ENCODE measurements around the gene PTPN22.
A peak's percentile ranks its signal among the peaks of the same experiment; 100 is the strongest.

Gene PTPN22

GRCh38 chr1:113793878-113794834, 77.4 kb downstream of the PTPN22 start:
- DNase-seq = no peak

GRCh38 chr1:113792986-113793385, 78.5 kb downstream of the PTPN22 start:
- DNase-seq = no peak

- DNase-seq = peak in 1 of 2 donors; percentile 29
These were observed 79.0 kb downstream of the PTPN22 start for GRCh38 chr1:113792471-113792870.

DNA sequence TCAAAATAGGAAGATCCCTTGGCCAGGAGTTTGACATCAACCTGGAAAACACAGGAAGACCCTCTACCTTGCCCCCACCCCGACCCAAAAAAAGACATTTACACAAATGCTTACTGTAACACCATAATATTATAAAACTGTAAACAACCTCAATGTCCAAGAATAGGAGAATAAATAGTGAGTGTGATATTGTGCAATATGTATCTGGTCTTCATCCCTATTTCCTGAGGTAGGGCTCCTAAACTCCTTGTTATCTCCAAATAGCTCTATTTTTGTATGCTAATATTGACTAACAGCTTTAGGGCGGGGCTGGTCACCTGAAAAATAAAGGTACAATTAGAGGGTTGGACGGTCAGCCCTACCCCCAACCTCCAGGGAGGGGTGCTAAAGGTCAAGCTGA, 82.7 kb downstream of the PTPN22 start:
- DNase-seq = no peak

DNA sequence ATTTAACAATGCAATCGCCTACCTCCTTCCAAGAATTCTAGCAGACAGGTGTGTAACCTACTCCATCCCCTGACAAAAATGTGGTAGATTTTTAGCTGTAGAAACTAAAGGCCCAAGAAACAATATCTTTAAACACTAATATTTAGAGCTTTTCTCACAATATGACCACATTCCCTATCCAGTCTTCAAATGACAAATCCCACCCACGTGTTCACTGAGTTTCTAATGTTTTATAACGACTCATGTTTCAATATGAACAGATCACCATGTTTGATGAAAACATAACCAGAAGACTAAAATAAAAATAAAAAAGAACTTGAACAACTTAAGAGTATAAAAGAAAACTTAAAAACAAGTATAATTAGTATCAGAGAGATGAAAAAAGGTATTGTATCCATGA, 83.8 kb downstream of the PTPN22 start:
- no peak for DNase-seq

GRCh38 chr1:113786069-113786468, 85.4 kb downstream of the PTPN22 start:
- no peak for DNase-seq

DNA sequence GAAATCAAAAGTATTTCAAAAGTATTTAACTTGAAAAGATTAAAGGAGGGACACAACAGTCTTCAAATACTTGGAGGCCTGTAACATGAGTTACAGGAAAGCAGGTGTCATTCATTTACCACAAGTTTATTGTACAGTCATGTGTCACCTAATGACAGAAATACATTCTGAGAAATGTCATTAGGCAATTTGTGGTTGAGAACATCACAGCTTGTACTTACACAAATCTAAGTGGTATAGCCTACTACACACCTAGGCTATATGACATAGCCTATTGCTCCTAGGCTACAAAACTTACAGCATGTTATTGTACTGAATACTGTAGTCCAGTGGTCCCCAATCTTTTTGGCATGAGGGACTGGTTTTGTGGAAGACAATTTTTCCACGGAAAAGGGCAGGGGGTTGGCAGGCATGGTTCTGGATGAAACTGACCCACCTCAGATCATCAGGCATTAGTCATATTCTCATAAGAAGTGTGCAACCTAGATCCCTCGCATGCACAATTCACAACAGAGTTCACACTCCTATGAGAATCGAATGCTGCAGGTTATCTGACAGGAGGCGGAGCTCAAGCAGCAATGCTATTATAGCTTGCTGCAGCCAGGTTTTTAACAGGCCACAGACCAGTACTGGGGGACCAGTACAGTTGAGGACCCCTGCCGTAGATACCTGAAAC, 87.3 kb downstream of the PTPN22 start:
- peak in 1 of 2 donors; percentile 36 for DNase-seq

DNA sequence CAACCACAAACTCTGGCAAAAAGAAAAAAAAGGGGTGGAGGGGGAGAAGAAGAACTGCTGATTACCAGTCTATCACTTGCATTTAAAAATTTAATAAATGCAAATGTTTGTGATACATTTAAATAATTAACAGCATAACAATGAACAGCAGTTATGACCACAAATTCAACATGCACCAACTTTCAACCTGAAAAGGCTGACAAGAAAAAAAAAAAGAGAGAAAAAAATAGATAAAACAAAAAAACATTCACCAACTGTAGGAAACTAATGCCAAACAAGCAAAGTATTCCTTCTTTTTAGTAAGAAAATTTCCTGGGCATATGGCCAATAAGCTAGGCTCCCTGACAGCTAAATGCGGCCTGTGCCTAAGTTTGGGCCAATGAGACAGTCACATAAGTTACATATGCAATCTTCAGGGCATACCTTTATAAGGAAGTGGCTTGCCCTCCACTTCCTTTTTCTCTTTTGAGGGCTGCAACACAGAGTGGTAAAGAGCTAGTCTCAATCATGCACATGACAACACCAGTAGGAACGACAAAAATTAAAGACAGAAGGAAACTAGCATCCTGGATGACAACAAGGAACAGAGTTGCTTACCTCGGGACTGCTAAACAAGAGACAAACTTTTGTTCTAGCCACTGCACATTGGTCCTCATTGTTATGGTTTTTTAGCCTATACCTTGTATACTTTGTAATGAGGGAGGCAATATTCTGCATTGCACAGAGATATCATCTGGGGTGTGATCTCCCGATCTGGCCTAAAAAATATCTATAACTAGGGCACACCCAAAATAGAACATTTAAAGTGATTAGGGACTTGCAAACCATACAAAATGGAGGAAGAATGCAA, 88.0 kb downstream of the PTPN22 start:
- DNase-seq = peak; percentile 50 to 73

GRCh38 chr1:113782406-113782805, 89.1 kb downstream of the PTPN22 start:
- no peak for DNase-seq

DNA sequence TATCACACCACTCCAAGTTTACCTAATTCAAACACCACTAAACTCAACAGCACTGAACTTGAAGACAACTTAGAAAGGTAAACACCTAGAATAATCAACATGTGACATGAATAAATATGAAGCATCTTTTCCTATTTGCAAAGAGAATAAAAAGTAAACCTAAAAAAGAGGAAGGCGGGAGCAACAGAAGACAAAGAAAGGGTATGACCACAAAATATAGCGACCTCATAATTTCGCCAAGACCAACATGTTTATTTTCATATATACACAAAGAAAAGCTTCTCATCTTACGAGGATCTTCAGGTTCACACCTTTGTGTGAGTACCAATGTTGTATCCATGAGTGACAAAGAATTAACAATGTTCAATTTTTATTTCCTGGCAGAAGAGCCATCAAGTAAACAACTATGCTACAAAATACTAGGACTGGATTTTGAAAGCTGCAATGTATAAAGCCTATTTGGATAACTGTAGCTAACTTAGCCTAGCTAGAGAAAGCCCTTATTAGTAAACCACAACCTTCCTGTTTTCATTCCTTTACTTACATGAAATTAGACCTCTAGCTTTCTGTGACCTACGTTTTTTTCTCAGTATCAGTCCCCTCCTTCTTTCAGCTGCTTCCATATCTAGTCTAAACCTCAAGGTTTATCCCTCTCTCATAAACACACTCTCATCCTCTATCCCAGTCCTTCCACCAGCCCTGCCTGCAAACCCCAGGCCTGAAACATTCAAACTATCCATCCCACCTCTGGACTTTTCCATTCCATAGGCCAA, 91.0 kb downstream of the PTPN22 start:
- DNase-seq = peak in 1 of 2 donors; percentile 22

DNA sequence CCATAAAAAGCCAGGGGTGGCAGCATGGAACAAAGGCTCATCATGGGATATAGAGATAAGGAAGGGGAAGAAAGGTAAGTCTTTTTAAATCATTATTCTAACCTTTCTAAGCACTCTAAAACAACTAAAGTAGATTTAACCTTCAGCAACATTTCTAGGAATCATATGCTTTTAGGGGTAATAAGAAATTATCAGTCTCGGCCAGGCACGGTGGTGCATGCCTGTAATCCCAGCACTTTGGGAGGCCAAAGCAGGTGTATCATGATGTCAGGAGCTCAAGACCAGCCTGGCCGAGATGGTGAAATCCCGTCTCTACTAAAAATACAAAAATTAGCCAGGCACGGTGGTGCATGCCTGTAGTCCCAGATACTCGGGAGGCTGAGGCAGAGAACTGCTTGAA, 92.0 kb downstream of the PTPN22 start:
- no peak for DNase-seq

DNA sequence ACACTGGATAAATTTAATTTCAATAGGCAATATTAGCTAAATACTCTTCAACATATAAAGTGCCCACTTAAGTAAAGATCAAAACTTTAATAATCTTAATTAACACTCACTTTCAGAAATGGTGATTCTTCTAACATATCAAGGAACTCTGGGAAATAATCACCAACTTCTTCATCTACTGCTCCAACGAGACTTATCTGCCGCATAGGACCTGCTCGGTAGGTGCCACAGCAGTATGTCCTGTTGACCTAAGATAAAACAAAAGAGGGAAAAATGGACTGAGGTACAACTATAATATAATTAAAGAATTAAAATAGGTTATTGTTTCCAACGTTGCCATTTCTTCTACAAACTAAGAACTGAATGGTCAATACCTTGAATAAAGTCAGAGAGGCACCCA, 94.0 kb downstream of the PTPN22 start:
- no peak for DNase-seq

- no peak for DNase-seq
These were observed 101.5 kb downstream of the PTPN22 start for GRCh38 chr1:113770031-113770430.

GRCh38 chr1:113769601-113769970, 101.9 kb downstream of the PTPN22 start:
- DNase-seq = no peak

- DNase-seq = no peak
These were observed 102.5 kb downstream of the PTPN22 start for GRCh38 chr1:113768916-113769600.

DNA sequence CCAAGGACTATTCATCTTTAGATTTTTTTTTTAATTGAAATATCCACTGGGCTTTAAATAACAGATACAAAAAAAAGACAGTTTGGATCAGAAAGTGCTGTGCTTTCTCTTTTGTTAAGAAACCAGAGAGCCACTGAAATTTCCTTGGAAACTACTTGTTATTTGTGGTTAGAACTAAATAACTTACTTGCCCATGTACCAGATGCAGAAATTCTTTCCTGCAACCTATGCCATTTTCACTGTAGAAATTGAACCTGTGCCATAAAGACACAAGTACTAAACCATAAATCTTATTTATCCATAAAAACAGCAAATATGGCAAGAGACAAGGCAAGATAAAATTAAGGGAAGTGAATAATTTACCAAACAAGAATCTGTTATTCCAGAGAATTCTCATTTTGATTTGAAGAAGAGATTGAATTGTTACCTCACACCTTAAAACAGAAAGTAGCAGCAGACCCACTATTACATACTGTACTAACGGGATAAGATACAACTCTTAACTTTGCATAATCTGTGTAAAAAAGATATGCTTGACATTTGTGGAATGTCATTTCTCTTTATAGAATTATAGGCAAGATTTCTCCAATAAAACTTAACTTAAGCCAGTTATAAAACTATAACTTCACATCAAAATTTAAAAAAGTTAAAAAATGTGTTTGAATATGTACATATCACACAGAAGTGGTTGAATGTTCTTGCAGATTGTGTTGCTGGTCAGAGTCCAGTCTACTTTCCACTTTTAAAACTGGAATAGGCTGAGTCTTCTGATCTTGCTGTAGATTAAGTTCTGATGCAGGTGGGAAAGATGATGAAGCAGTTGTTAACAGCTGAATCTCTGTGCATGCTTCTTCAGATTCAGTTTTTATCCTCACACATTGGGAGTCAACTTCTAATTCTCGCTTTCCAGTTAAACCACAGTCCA, 105.9 kb downstream of the PTPN22 start:
- no peak for DNase-seq
